Measurements from ENCODE around the gene CRY2.
"Not testable (repeated sequence)": the region's sequence is repeated elsewhere in the genome, so short reads cannot be mapped to it uniquely, and the experiment has no call there.

GRCh38 chr11:45826492-45826891 is 20.8 kb upstream of the CRY2 start:
- TF ChIP-seq CTCF (conservative IDR thresholded peaks at IDR 0.05; ENCODE audit: low read depth in 2 of 2); ZNF331 (CRISPR knock-in tag; IDR thresholded peaks at IDR 0.05; ENCODE audit: low read depth); EZH2 (IDR thresholded peaks at IDR 0.05; ENCODE audit: low read depth, unreplicated experiment); POLR2AphosphoS5 (IDR thresholded peaks at IDR 0.05; ENCODE audit: low read depth); EZH2phosphoT487 (IDR thresholded peaks at IDR 0.05; ENCODE audit: unreplicated experiment); REST (IDR thresholded peaks at IDR 0.05; ENCODE audit: unreplicated experiment); ZNF114 (CRISPR knock-in tag; IDR thresholded peaks at IDR 0.05); JUNB (IDR thresholded peaks at IDR 0.05; ENCODE audit: unreplicated experiment); STAT1 (IDR thresholded peaks at IDR 0.05; ENCODE audit: unreplicated experiment): not testable (repeated sequence)
- TF ChIP-seq, protein P1, sequence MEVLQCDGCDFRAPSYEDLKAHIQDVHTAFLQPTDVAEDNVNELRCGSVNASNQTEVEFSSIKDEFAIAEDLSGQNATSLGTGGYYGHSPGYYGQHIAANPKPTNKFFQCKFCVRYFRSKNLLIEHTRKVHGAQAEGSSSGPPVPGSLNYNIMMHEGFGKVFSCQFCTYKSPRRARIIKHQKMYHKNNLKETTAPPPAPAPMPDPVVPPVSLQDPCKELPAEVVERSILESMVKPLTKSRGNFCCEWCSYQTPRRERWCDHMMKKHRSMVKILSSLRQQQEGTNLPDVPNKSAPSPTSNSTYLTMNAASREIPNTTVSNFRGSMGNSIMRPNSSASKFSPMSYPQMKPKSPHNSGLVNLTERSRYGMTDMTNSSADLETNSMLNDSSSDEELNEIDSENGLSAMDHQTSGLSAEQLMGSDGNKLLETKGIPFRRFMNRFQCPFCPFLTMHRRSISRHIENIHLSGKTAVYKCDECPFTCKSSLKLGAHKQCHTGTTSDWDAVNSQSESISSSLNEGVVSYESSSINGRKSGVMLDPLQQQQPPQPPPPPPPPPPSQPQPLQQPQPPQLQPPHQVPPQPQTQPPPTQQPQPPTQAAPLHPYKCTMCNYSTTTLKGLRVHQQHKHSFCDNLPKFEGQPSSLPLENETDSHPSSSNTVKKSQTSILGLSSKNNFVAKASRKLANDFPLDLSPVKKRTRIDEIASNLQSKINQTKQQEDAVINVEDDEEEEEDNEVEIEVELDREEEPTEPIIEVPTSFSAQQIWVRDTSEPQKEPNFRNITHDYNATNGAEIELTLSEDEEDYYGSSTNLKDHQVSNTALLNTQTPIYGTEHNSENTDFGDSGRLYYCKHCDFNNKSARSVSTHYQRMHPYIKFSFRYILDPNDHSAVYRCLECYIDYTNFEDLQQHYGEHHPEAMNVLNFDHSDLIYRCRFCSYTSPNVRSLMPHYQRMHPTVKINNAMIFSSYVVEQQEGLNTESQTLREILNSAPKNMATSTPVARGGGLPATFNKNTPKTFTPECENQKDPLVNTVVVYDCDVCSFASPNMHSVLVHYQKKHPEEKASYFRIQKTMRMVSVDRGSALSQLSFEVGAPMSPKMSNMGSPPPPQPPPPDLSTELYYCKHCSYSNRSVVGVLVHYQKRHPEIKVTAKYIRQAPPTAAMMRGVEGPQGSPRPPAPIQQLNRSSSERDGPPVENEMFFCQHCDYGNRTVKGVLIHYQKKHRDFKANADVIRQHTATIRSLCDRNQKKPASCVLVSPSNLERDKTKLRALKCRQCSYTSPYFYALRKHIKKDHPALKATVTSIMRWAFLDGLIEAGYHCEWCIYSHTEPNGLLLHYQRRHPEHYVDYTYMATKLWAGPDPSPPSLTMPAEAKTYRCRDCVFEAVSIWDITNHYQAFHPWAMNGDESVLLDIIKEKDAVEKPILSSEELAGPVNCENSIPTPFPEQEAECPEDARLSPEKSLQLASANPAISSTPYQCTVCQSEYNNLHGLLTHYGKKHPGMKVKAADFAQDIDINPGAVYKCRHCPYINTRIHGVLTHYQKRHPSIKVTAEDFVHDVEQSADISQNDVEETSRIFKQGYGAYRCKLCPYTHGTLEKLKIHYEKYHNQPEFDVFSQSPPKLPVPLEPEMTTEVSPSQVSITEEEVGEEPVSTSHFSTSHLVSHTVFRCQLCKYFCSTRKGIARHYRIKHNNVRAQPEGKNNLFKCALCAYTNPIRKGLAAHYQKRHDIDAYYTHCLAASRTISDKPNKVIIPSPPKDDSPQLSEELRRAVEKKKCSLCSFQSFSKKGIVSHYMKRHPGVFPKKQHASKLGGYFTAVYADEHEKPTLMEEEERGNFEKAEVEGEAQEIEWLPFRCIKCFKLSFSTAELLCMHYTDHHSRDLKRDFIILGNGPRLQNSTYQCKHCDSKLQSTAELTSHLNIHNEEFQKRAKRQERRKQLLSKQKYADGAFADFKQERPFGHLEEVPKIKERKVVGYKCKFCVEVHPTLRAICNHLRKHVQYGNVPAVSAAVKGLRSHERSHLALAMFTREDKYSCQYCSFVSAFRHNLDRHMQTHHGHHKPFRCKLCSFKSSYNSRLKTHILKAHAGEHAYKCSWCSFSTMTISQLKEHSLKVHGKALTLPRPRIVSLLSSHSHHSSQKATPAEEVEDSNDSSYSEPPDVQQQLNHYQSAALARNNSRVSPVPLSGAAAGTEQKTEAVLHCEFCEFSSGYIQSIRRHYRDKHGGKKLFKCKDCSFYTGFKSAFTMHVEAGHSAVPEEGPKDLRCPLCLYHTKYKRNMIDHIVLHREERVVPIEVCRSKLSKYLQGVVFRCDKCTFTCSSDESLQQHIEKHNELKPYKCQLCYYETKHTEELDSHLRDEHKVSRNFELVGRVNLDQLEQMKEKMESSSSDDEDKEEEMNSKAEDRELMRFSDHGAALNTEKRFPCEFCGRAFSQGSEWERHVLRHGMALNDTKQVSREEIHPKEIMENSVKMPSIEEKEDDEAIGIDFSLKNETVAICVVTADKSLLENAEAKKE (CRISPR knock-in tag; IDR thresholded peaks at IDR 0.05), result not testable (repeated sequence)

Data from GM23338 (cell line).